Smooth muscle cell (in vitro differentiated cells): ENCODE results near the gene ATP1A4. TPM values are rescaled to one million over a fixed set of nuclear protein-coding genes. Genes with fewer than 3 reads are reported as not detected.

Experiments
- DNase-seq: peaks from one replicate; lab custom pipeline; 2025; ENCODE audit not compliant: unreplicated experiment; lab: John Stamatoyannopoulos, UW
- H2AFZ ChIP-seq: fragments of 200-600 bp; sonication (generic); 2 replicates; pipeline ENCODE4 v1.6.0; 2016; ENCODE audit warnings: antibody characterized with exemption, low read depth, mild to moderate bottlenecking
- H3F3A ChIP-seq: fragments of 200-600 bp; sonication (generic); 2 replicates; pipeline ENCODE4 v1.6.0; 2017; ENCODE audit warnings: antibody characterized with exemption, low read depth
- H3K27ac ChIP-seq: fragments of 200-600 bp; sonication (generic); 2 replicates; pipeline ENCODE4 v1.5.1; 2016; ENCODE audit warnings: low read depth, mild to moderate bottlenecking
- H3K27me3 ChIP-seq: fragments of 200-600 bp; sonication (generic); 2 replicates; pipeline ENCODE4 v1.6.1; 2016; ENCODE audit warnings: low read depth, mild to moderate bottlenecking
- H3K36me3 ChIP-seq: fragments of 200-600 bp; sonication (generic); 2 replicates; pipeline ENCODE4 v1.5.1; 2016; ENCODE audit warnings: low read depth
- H3K4me1 ChIP-seq: fragments of 200-600 bp; sonication (generic); 2 replicates; pipeline ENCODE4 v1.5.1; 2016; ENCODE audit warnings: low read depth
- H3K4me2 ChIP-seq: fragments of 200-600 bp; sonication (generic); 2 replicates; pipeline ENCODE4 v1.6.0; 2016; ENCODE audit warnings: mild to moderate bottlenecking
- H3K4me3 ChIP-seq: fragments of 200-600 bp; sonication (generic); 2 replicates; pipeline ENCODE4 v1.5.1; 2016; ENCODE audit warnings: mild to moderate bottlenecking
- H3K79me2 ChIP-seq: fragments of 200-600 bp; sonication (generic); 2 replicates; pipeline ENCODE4 v1.6.0; 2016; ENCODE audit warnings: low read depth, mild to moderate bottlenecking
- H3K9ac ChIP-seq: fragments of 200-600 bp; sonication (generic); 2 replicates; pipeline ENCODE4 v1.6.0; 2016; ENCODE audit warnings: low read depth
- H3K9me3 ChIP-seq: fragments of 200-600 bp; sonication (generic); replicated peaks from 2 replicates; pipeline ENCODE4 v1.5.1; 2016; ENCODE audit warnings: low read depth
- H4K20me1 ChIP-seq: fragments of 200-600 bp; sonication (generic); 2 replicates; pipeline ENCODE4 v1.6.0; 2016; ENCODE audit warnings: low read depth
- WGBS: methylation state at CpG from one replicate; pipeline ENCODE4 v1.1.7; 2016; ENCODE audit warnings: low lambda C conversion rate; 5-methylcytosine and 5-hydroxymethylcytosine counted together
- polyA plus RNA-seq: library from polyadenylated mRNA; unstranded; fragments of >200 nt; fragmentation: Nextera tagmentation; extraction: Ambion mirVana; gene quantifications from 2 replicates; pipeline ENCODE4 v1.2.1, GENCODE V29; 2016
- total RNA-seq: library from RNA; depleted of rRNA; stranded (reverse); fragments of >200 nt; gene quantifications from 2 replicates; pipeline ENCODE4 v1.2.3, GENCODE V29; 2014
- TF ChIP-seq, protein P1 (sequence below): fragments of 200-600 bp; sonication (generic); IDR thresholded peaks from 2 replicates; pipeline ENCODE4 v1.5.1; 2017; ENCODE audit warnings: borderline replicate concordance, mild to moderate bottlenecking, antibody characterized with exemption; ENCODE audit not compliant: insufficient read depth, poor library complexity, severe bottlenecking

ATP1A4 gene
- total and polyA plus RNA-seq, 2 experiments from 2014 or later = not detected

DNA sequence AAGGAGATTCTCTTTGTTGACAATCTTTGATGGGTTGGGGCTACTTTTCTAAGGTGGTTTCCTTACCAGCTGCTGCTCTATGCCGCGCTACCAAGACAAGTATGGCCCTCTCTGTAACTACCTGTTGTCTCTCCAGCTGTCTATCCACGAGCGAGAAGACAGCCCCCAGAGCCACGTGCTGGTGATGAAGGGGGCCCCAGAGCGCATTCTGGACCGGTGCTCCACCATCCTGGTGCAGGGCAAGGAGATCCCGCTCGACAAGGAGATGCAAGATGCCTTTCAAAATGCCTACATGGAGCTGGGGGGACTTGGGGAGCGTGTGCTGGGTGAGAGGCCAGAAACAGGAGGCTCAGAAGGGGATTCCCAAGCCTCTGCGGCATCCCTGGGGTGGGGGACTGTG, 21.4 kb upstream of the ATP1A4 start:
- Histone ChIP-seq H4K20me1 (no peaks in the 10 kb centered on the region), H3K36me3 (no peaks in the 10 kb centered on the region), H3K4me1 (no peaks in the 10 kb centered on the region), H3K9ac (no peak overlapping the region), H2AFZ (no peak overlapping the region), H3K79me2 (no peaks in the 10 kb centered on the region), H3K27me3 (no peaks in the 10 kb centered on the region), H3K27ac (no peak overlapping the region), H3F3A (no peaks in the 10 kb centered on the region), H3K4me2 (no peak overlapping the region), H3K4me3 (no peak overlapping the region), H3K9me3 (no peaks in the 10 kb centered on the region)
- WGBS = 97% methylated on average over 11 of the region's 11 CpGs
- no peak for DNase-seq
- TF ChIP-seq, protein P1, sequence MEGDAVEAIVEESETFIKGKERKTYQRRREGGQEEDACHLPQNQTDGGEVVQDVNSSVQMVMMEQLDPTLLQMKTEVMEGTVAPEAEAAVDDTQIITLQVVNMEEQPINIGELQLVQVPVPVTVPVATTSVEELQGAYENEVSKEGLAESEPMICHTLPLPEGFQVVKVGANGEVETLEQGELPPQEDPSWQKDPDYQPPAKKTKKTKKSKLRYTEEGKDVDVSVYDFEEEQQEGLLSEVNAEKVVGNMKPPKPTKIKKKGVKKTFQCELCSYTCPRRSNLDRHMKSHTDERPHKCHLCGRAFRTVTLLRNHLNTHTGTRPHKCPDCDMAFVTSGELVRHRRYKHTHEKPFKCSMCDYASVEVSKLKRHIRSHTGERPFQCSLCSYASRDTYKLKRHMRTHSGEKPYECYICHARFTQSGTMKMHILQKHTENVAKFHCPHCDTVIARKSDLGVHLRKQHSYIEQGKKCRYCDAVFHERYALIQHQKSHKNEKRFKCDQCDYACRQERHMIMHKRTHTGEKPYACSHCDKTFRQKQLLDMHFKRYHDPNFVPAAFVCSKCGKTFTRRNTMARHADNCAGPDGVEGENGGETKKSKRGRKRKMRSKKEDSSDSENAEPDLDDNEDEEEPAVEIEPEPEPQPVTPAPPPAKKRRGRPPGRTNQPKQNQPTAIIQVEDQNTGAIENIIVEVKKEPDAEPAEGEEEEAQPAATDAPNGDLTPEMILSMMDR = no peak

GRCh38 chr1:160130486-160130885, 20.9 kb upstream of the ATP1A4 start:
- H3K9me3 ChIP-seq = no peaks in the 10 kb centered on the region
- WGBS = 84% methylated on average over 5 of the region's 5 CpGs
- H2AFZ ChIP-seq = no peak overlapping the region
- no peaks in the 10 kb centered on the region for H3K36me3 ChIP-seq
- H4K20me1 ChIP-seq = no peaks in the 10 kb centered on the region
- DNase-seq = no peak
- H3K4me1 ChIP-seq = no peaks in the 10 kb centered on the region
- no peak overlapping the region for H3K27ac ChIP-seq
- H3K9ac ChIP-seq = no peak overlapping the region
- no peak overlapping the region for H3K4me2 ChIP-seq
- no peaks in the 10 kb centered on the region for H3K27me3 ChIP-seq
- H3F3A ChIP-seq = no peaks in the 10 kb centered on the region
- TF ChIP-seq, protein P1 = no peak
- H3K4me3 ChIP-seq = no peak overlapping the region
- no peaks in the 10 kb centered on the region for H3K79me2 ChIP-seq

DNA sequence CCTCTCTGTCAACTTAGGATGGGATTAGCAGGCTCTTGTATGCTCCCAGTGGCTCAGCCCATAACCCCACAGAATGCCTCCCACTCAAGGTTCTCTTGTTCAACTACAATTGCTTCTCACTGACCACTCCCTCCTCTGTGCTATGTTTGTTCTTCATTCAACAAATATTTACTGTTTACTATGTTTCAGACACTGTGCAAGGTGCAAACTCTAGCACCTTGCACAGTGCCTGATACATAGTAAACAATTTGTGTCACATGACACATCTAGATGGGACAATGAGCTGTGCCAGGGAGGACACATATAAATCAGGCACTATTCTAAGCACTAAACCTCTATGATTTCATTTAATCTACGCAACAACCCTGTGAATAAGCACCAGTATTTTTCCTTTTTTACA, 20.5 kb upstream of the ATP1A4 start:
- Histone ChIP-seq H3K36me3 (no peaks in the 10 kb centered on the region), H3K9ac (no peak overlapping the region), H3F3A (no peaks in the 10 kb centered on the region), H3K79me2 (no peaks in the 10 kb centered on the region), H4K20me1 (no peaks in the 10 kb centered on the region), H2AFZ (no peak overlapping the region), H3K4me1 (no peaks in the 10 kb centered on the region), H3K4me3 (no peak overlapping the region), H3K27ac (no peak overlapping the region), H3K9me3 (no peaks in the 10 kb centered on the region), H3K27me3 (no peaks in the 10 kb centered on the region), H3K4me2 (no peak overlapping the region)
- DNase-seq = no peak
- TF ChIP-seq, protein P1 = no peak
- WGBS = 92% methylated on average over 1 of the region's 1 CpG

DNA sequence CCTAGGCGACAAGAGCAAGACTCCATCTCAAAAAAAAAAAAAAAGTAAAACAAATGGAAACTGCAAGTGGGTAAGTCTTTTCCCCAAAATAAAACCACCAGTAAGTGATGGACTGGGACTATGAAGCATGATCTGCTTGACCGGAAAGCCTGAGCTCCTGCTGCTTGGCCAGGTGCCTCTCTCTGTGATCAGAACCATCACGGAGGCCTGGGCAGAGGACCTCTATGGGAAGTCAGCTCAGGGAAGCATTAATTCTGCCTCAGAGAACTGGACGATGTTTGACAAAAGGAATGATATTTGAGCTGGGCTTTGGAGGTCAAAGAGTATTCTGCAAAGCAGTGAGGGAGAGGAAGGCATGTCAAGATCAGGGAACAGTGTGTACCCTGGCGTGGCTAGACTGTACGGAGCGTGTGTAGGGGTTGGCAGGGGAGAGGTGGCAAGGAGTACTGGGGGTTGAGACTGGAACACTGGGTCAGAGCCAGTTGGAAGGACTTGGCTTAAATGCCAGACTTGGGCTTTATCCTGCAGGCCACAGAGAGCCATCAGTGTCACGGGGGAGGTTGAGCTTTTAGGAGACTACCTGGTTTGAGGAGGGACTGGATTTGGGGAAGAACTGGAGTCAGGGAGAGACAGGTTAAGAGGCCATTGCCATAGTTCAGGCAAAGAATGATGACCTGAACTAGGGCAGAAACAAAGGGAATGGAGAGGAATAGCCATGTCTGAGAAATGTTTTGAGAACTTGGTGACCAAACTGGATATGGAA, 19.4 kb upstream of the ATP1A4 start:
- Histone ChIP-seq H3K9me3 (no peaks in the 10 kb centered on the region), H2AFZ (no peak overlapping the region), H3K79me2 (no peaks in the 10 kb centered on the region), H3K4me3 (no peak overlapping the region), H4K20me1 (no peaks in the 10 kb centered on the region), H3K4me1 (no peaks in the 10 kb centered on the region), H3K27ac (no peak overlapping the region), H3F3A (no peaks in the 10 kb centered on the region), H3K27me3 (no peaks in the 10 kb centered on the region), H3K9ac (no peak overlapping the region), H3K36me3 (no peaks in the 10 kb centered on the region), H3K4me2 (no peak overlapping the region)
- TF ChIP-seq, protein P1 = no peak
- 92% methylated on average over 8 of the region's 8 CpGs for WGBS
- DNase-seq = no peak
